Prostate gland (tissue), 2 donors: Measurements from ENCODE around the gene SIPA1L3.

ENCODE experiments used
- POLR2A ChIP-seq: fragments of 450-650 bp; IDR thresholded peaks from one replicate; pipeline ENCODE4 v1.6.1; 2016; ENCODE audit warnings: antibody characterized with exemption, mild to moderate bottlenecking
- TF ChIP-seq, protein P1 (sequence below), 4 experiments: fragments of 200-600 bp in 2 of 4; fragments of 450-650 bp in 2 of 4; sonication (generic) in 2 of 4; IDR thresholded peaks; 1 replicate in 3 of 4; 2 replicates in 1 of 4; pipeline ENCODE4 v1.5.1; 2016 to 2019; ENCODE audit warnings: antibody characterized with exemption in 4 of 4, mild to moderate bottlenecking in 2 of 4, moderate library complexity in 2 of 4

DNA sequence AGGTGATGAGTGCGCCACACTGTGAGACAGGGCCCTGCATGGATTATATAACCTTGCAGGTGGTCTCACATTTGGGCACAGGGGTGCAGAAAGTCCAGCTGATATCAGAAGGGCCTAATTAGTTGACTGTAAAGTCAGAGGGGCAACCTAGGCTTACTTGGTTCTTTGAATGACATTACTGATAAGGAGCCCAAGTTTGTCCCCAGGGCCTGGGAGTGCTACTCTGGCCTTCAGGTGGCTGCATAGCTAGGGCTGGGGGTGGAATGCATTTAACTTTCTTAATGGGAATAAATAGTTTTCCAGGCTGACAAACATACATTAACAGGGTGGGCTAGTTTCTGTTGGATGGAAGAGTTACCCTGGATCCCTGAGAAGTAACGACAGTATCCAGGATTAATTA lies 3.9 kb upstream of the SIPA1L3 start:
- TF ChIP-seq, protein P1, sequence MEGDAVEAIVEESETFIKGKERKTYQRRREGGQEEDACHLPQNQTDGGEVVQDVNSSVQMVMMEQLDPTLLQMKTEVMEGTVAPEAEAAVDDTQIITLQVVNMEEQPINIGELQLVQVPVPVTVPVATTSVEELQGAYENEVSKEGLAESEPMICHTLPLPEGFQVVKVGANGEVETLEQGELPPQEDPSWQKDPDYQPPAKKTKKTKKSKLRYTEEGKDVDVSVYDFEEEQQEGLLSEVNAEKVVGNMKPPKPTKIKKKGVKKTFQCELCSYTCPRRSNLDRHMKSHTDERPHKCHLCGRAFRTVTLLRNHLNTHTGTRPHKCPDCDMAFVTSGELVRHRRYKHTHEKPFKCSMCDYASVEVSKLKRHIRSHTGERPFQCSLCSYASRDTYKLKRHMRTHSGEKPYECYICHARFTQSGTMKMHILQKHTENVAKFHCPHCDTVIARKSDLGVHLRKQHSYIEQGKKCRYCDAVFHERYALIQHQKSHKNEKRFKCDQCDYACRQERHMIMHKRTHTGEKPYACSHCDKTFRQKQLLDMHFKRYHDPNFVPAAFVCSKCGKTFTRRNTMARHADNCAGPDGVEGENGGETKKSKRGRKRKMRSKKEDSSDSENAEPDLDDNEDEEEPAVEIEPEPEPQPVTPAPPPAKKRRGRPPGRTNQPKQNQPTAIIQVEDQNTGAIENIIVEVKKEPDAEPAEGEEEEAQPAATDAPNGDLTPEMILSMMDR (IDR thresholded peaks at IDR 0.05) = no peak
- no peak for TF ChIP-seq POLR2A
